GM18526 (cell line): ENCODE measurements around the gene ITPR2.

Experiments used
- POLR2A ChIP-seq: IDR thresholded peaks from 3 replicates; pipeline ENCODE4 v1.6.1; 2011; ENCODE audit not compliant: insufficient read length; ENCODE audit errors: extremely low read depth

Gene ITPR2

GRCh38 chr12:26539131-26539530 lies 293.9 kb downstream of the ITPR2 start:
- TF ChIP-seq POLR2A, result no peak

- TF ChIP-seq POLR2A, result no peak
Measured at GRCh38 chr12:26537651-26538050, 295.3 kb downstream of the ITPR2 start.

- no peak for TF ChIP-seq POLR2A
Measured at GRCh38 chr12:26537126-26537525, 295.9 kb downstream of the ITPR2 start.

- TF ChIP-seq POLR2A, result no peak
Measured at GRCh38 chr12:26535826-26536225, 297.2 kb downstream of the ITPR2 start.

- no peak for TF ChIP-seq POLR2A
Measured at GRCh38 chr12:26534071-26534470, 298.9 kb downstream of the ITPR2 start.

DNA sequence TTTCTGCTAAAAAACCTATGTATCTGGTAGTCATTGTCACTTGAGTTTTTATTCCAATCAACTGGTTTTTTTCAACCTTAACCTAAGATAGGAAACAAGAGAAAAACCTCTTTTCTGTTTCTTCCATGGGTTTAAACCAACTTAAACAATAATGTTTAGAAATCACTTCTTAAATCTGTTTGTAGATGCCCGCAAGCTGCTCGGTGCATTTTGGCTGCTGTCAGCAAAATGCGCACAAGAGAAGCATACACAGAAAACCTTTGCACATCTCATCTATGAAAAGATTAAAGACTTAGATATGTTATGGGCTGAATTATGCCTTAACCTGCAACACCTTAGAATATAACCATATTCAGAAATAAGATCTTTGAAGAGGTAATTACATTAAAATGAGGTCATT lies 299.8 kb downstream of the ITPR2 start:
- TF ChIP-seq POLR2A, result no peak

DNA sequence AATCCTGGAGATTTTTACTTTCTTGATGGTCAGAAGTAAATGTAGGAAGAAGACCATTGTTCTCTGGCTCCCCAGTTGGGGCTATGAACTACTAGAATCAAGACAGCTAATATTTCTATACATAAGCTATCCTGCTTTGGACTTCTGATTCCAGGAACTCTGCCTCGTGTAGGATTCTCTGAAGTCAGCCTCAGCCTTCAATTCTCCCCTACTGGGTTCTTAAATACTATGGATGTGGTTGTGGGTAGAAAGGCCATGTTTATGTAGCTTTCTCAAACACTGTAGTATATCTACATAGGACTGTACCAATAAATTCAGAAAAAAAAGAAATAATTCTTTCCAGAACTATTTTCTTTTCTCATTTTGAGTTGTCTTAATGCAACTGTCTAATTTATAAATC lies 302.5 kb downstream of the ITPR2 start:
- TF ChIP-seq POLR2A, result no peak

DNA sequence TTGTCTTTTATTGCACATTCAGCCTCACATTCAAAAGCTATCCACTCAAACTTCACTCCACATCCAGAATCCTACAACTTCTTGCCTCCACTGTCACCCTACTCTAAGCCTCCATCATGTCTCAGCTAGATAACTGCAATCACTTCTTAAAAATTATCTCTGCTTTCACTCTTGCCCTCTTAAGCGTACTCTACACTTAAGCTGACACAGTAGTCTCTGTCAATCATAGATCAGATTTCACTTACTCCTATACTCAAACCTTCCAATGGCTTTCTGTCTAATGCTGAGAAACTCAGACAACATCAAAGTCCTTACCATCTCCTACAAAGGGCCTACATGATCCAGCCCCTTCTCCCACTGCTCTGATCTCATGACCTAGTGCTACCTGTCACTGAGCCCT lies 304.1 kb downstream of the ITPR2 start:
- TF ChIP-seq POLR2A, result no peak

DNA sequence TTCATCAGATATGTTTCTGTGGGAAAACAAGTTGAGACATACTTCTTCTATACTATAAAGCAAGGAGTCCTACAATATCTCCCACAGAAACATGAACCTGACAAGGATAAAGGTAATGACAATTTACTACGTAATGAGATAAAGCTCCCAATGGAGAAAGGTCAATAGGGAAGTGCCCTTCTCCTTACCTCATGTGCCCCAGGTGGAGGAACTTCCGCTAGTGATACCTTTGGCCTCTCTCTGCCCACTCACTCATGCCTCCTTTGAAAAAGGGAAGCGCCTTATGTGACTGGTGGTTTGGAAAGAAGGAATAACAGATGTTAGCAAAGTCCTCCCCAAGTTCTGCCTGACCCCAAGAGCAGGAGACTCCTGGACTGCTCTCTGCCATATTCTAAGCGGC lies 305.3 kb downstream of the ITPR2 start:
- TF ChIP-seq POLR2A, result no peak

DNA sequence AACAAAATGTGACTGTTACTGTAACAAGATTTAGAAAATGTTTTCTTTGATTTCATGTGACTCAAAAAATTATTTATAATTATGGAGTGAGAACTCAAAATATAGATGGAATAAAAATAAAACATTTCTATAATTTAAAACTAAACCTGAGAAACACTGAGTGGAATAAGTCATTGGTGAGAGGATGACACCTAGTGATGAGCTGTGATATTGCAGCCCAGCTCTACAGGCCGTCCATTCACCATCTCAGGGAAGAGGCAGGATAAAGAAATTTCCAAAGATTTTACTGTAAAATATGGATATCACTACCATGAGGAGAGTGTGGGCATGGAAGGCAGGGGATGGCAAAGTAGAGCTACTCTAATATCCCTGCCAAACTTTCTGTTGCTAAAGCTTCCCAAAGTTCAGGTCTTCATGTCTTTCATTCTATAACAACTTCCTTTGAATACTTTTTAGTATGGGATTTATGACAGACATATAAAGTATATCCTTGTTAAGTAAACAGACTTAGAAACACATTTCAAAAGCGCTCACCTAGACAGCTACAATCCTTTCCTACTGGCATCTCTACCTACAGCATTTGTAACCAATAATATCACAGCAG lies 308.0 kb downstream of the ITPR2 start:
- TF ChIP-seq POLR2A, result no peak

DNA sequence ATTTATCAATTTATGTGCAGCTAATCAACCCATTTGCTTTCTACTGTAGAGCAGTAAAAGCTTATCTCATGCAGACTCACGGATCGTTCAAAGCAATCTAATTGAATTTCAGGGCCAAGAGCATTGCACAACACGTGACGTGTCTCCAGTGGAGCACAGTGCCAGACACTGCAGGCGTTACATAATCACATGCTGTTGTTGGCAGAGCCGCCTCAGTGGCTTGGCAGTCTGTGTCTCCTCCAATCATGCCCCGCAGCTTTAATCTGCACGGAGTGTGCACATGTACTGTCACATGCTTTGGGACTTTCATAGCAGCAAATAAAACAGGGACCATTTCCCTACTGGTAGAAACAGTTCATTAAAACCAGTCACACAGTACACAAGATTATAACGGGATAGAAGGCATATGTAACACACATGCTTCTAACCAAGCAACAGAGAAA lies 309.3 kb downstream of the ITPR2 start:
- no peak for TF ChIP-seq POLR2A

DNA sequence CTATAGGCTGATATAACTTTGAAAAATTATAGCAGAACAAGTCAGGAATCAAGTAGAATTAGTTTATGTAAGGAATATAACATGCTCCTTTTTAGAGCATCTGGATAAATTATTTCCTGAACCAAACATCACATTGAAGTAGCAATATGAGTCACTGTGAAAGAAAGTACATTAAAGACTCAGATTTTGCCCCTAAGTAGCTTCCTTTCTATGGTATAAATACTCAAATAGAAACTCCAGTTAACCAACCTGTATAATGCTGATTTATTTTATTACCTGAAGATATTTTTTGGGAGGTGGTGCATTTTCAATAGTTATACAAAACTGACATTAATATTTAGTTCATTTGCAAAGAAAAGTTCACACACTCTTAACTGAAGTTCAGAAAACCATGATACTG lies 312.1 kb downstream of the ITPR2 start:
- TF ChIP-seq POLR2A, result no peak

DNA sequence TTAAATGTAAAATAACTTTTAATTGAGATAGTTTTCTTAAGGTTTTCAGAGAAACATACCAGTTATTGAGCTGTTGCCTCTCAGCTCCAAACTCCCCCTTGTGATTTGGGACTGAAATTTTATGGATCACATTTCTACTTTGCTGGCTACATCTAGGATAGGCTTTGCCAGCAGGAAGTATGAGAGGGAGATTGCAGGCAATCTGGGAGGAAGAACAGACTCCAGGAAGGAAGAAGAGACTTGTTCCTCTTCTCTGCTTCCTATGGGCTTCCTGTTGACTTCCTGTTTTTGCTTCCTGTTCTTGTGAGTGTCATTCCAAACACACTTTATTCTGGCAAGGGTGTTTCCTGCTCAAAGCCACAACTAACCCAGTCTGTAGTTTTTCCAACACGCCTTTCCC lies 312.9 kb downstream of the ITPR2 start:
- no peak for TF ChIP-seq POLR2A

GRCh38 chr12:26519462-26519861 lies 313.5 kb downstream of the ITPR2 start:
- TF ChIP-seq POLR2A, result no peak

DNA sequence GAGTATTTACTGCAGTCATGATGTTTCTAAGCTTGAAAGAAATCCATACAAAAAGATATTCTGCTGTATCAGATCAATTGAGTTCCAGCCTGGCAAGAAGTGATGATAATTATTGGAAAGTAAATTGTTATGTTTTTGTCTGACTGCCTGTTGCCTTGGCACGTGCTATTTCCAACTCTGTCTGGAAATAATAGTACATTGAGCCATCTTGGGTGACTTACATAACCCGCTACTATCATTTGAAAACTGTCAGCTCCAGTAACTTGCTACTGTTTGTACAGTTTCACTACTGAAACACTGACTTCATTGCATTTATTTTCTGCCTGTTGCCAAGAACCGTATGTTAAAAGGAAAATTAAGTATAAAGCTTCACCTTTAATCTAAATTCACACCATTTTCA lies 318.6 kb downstream of the ITPR2 start:
- no peak for TF ChIP-seq POLR2A

DNA sequence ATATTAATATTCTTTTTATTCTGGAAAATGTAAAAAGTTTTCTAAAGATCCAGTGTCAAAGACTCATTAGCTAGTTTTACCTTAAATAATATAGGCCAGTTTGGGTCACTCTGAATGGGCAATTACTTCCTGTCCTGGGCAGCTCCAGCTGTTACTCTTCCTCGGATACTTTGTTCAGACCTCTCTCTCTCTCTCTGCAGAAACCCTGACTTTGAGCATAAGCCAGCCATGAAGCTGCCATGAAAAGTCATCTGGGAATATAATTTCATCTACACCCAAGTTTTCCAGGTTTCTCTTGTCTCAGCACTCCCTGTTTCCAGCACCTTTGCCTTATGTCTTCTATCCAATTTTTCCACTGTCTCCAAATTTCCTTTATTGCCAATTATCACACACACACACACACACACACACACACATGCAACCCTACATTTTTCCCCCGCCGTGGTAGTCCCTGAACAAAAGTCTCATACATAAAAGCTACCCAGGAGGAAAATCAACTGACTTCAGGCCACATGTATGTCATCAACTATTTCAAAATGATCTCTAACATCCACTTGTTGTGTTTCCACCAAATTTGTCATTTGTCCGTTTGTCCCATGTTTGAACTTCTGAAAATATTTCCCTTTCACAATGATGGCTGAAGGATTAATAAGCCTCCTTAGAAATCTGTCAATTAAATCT lies 319.5 kb downstream of the ITPR2 start:
- no peak for TF ChIP-seq POLR2A

- TF ChIP-seq POLR2A, result no peak
Measured at GRCh38 chr12:26512213-26512612, 320.8 kb downstream of the ITPR2 start.

GRCh38 chr12:26510354-26510674 lies 322.7 kb downstream of the ITPR2 start:
- no peak for TF ChIP-seq POLR2A

DNA sequence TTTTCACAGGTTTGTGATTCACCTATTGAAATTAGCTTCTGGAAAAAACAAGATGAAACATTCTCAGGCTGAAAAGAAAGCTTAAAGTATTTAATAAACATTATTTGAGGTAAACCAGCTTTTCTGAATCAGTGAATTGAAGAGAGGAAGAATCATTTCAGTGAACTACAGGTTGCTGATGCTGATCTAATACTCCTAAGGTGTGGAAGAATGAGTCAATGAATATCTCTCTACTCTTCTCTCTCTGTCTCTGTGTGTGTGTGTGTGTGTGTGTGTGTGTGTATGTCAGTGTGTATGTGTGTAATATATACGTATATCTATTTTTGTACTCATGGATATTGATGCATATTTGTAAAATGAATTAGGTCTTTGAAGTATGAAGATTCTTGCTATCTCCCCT lies 325.4 kb downstream of the ITPR2 start:
- no peak for TF ChIP-seq POLR2A
